BLaER1 treated with 17β-estradiol and CSF1 and Interleukin-3, amounts not matched to agents 10 nM and 100 nM (cell line): ENCODE data around the gene LRRC28.

Source experiments
- H3K27ac ChIP-seq, 11 experiments: shearing (Covaris generic); formaldehyde crosslinking; 2 replicates each; pipeline ENCODE4 v1.8.1; 2022
- H3K27me3 ChIP-seq, 11 experiments: shearing (Covaris generic); formaldehyde crosslinking; 2 replicates each; pipeline ENCODE4 v1.8.1; 2022
- H3K36me3 ChIP-seq, 11 experiments: shearing (Covaris generic); formaldehyde crosslinking; 2 replicates each; pipeline ENCODE4 v1.8.1; 2022
- H3K4me1 ChIP-seq, 10 experiments: shearing (Covaris generic); formaldehyde crosslinking; 2 replicates each; pipeline ENCODE4 v1.8.1; 2022
- H3K4me2 ChIP-seq, 11 experiments: shearing (Covaris generic); formaldehyde crosslinking; 2 replicates each; pipeline ENCODE4 v1.8.1; 2022
- H3K4me3 ChIP-seq, 10 experiments: shearing (Covaris generic); formaldehyde crosslinking; 2 replicates each; pipeline ENCODE4 v1.8.1; 2022
- H3K9ac ChIP-seq, 11 experiments: shearing (Covaris generic); formaldehyde crosslinking; 2 replicates each; pipeline ENCODE4 v1.8.1; 2022
- H3K9me3 ChIP-seq, 11 experiments: shearing (Covaris generic); formaldehyde crosslinking; replicated peaks in 1 of 11; 2 replicates each; pipeline ENCODE4 v1.8.1; 2022
- H4K20me1 ChIP-seq, 11 experiments: shearing (Covaris generic); formaldehyde crosslinking; 2 replicates each; pipeline ENCODE4 v1.8.1; 2022
- Cebpa-rat ChIP-seq, 11 experiments: shearing (Covaris generic); IDR thresholded peaks; 2 replicates each; pipeline ENCODE4 v1.8.1; 2022

LRRC28 gene

GRCh38 chr15:99432271-99433025 is 181.2 kb downstream of the LRRC28 start:
- H3K9ac ChIP-seq, result peak overlapping the region; percentile 38 to 70 (median 64); a peak in 21 of 22 replicates
- H3K4me2 ChIP-seq, result peak overlapping the region; percentile 81 to 96 (median 91)
- H3K36me3 ChIP-seq, result no peaks in the 10 kb centered on the region
- H3K9me3 ChIP-seq, result no peaks in the 10 kb centered on the region
- H3K4me3 ChIP-seq, result peak overlapping the region in 2 of 10 experiments; percentile 1 to 7; a peak in 1 of 20 replicates
- peaks cover 0 to 14% (median 0%) of the 10 kb centered on the region in 11 experiments; a peak in 9 of 22 replicates for H3K27me3 ChIP-seq
- no peaks in the 10 kb centered on the region for H4K20me1 ChIP-seq
- TF ChIP-seq Cebpa-rat (IDR thresholded peaks at IDR 0.05), result no peak
- peaks cover 72 to 90% (median 78%) of the 10 kb centered on the region in 10 experiments for H3K4me1 ChIP-seq
- peak overlapping the region; percentile 38 to 79 (median 69); a peak in 21 of 22 replicates for H3K27ac ChIP-seq

- H3K9ac ChIP-seq, result peak overlapping the region; percentile 38 to 70 (median 64); a peak in 21 of 22 replicates
- peak overlapping the region in 3 of 10 experiments; percentile 1 to 17 (median 7); a peak in 1 of 20 replicates for H3K4me3 ChIP-seq
- H3K27me3 ChIP-seq, result peaks cover 0 to 14% (median 0%) of the 10 kb centered on the region in 11 experiments; a peak in 9 of 22 replicates
Observed at GRCh38 chr15:99433026-99433756, 181.9 kb downstream of the LRRC28 start.

GRCh38 chr15:99433757-99434450 is 182.6 kb downstream of the LRRC28 start:
- H3K4me1 ChIP-seq, result peaks cover 86 to 98% (median 93%) of the 10 kb centered on the region in 10 experiments
- no peak overlapping the region; a peak in 1 of 20 replicates for H3K4me3 ChIP-seq
- H4K20me1 ChIP-seq, result no peaks in the 10 kb centered on the region
- peak overlapping the region in 10 of 11 experiments; percentile 38 to 70 (median 64); a peak in 14 of 22 replicates for H3K9ac ChIP-seq
- TF ChIP-seq Cebpa-rat (IDR thresholded peaks at IDR 0.05), result no peak
- H3K27me3 ChIP-seq, result peaks cover 0 to 14% (median 0%) of the 10 kb centered on the region in 11 experiments; a peak in 9 of 22 replicates
- peak overlapping the region; percentile 38 to 79 (median 69); a peak in 20 of 22 replicates for H3K27ac ChIP-seq
- H3K4me2 ChIP-seq, result peak overlapping the region; percentile 81 to 96 (median 91)
- no peaks in the 10 kb centered on the region for H3K9me3 ChIP-seq
- no peaks in the 10 kb centered on the region for H3K36me3 ChIP-seq

More at GRCh38 chr15:99433026-99433756, 181.9 kb downstream of the LRRC28 start:
- peak overlapping the region; percentile 38 to 79 (median 69); a peak in 21 of 22 replicates for H3K27ac ChIP-seq
- H3K4me2 ChIP-seq, result peak overlapping the region; percentile 81 to 96 (median 91)
- no peaks in the 10 kb centered on the region for H3K9me3 ChIP-seq
- no peaks in the 10 kb centered on the region for H4K20me1 ChIP-seq
- peaks cover 79 to 92% (median 85%) of the 10 kb centered on the region in 10 experiments for H3K4me1 ChIP-seq
- no peak for TF ChIP-seq Cebpa-rat (IDR thresholded peaks at IDR 0.05)
- no peaks in the 10 kb centered on the region for H3K36me3 ChIP-seq

- peaks cover 84 to 94% (median 91%) of the 10 kb centered on the region in 10 experiments for H3K4me1 ChIP-seq
- H3K27me3 ChIP-seq, result peaks cover 0 to 14% (median 0%) of the 10 kb centered on the region in 11 experiments; a peak in 9 of 22 replicates
- H3K9ac ChIP-seq, result peak overlapping the region in 7 of 11 experiments; percentile 19 to 66 (median 42); a peak in 9 of 22 replicates
- no peak for TF ChIP-seq Cebpa-rat (IDR thresholded peaks at IDR 0.05)
- H3K4me3 ChIP-seq, result peak overlapping the region in 1 of 10 experiments; percentile 13; a peak in 1 of 20 replicates
- H4K20me1 ChIP-seq, result no peaks in the 10 kb centered on the region
- H3K36me3 ChIP-seq, result no peaks in the 10 kb centered on the region
- H3K27ac ChIP-seq, result peak overlapping the region in 3 of 11 experiments; percentile 35 to 60 (median 51); a peak in 6 of 22 replicates
- H3K9me3 ChIP-seq, result no peaks in the 10 kb centered on the region
- peak overlapping the region; percentile 81 to 96 (median 91) for H3K4me2 ChIP-seq
Observed at GRCh38 chr15:99434506-99435112, 183.3 kb downstream of the LRRC28 start.

- peak overlapping the region; percentile 81 to 96 (median 91) for H3K4me2 ChIP-seq
- no peaks in the 10 kb centered on the region for H3K9me3 ChIP-seq
- H3K4me1 ChIP-seq, result peaks cover 82 to 90% (median 86%) of the 10 kb centered on the region in 10 experiments
- H3K27ac ChIP-seq, result peak overlapping the region in 8 of 11 experiments; percentile 3 to 55 (median 40); a peak in 14 of 22 replicates
- peaks cover 0 to 14% (median 0%) of the 10 kb centered on the region in 11 experiments; a peak in 9 of 22 replicates for H3K27me3 ChIP-seq
- peak overlapping the region in 1 of 10 experiments; percentile 13; a peak in 2 of 20 replicates for H3K4me3 ChIP-seq
- H4K20me1 ChIP-seq, result no peaks in the 10 kb centered on the region
- TF ChIP-seq Cebpa-rat (IDR thresholded peaks at IDR 0.05), result no peak
- no peaks in the 10 kb centered on the region for H3K36me3 ChIP-seq
- H3K9ac ChIP-seq, result peak overlapping the region in 10 of 11 experiments; percentile 12 to 62 (median 33); a peak in 13 of 22 replicates
Observed at GRCh38 chr15:99435113-99435695, 183.9 kb downstream of the LRRC28 start.

GRCh38 chr15:99435877-99436541 is 184.7 kb downstream of the LRRC28 start:
- H3K36me3 ChIP-seq, result no peaks in the 10 kb centered on the region
- no peak overlapping the region; a peak in 1 of 20 replicates for H3K4me3 ChIP-seq
- no peaks in the 10 kb centered on the region for H4K20me1 ChIP-seq
- no peak for TF ChIP-seq Cebpa-rat (IDR thresholded peaks at IDR 0.05)
- H3K27me3 ChIP-seq, result peaks cover 0 to 14% (median 0%) of the 10 kb centered on the region in 11 experiments; a peak in 9 of 22 replicates
- peak overlapping the region in 8 of 11 experiments; percentile 13 to 55 (median 40); a peak in 12 of 22 replicates for H3K27ac ChIP-seq
- H3K4me1 ChIP-seq, result peaks cover 79 to 92% (median 87%) of the 10 kb centered on the region in 10 experiments
- peak overlapping the region; percentile 81 to 96 (median 91) for H3K4me2 ChIP-seq
- peak overlapping the region in 5 of 11 experiments; percentile 21 to 59 (median 42); a peak in 5 of 22 replicates for H3K9ac ChIP-seq
- H3K9me3 ChIP-seq, result no peaks in the 10 kb centered on the region
